Naive B cell (primary cell): Measurements from ENCODE around the gene TROAP. TPM values are rescaled to one million over a fixed set of nuclear protein-coding genes. Genes with fewer than 3 reads are reported as not detected.
A peak's percentile ranks its signal among the peaks of the same experiment; 100 is the strongest.

Experiments
- ATAC-seq, 2 donors: fragments of 150-1000 bp; cut with Tn5 transposase; 2 replicates each; pipeline ENCODE4 v1.10.0; 2021; ENCODE audit warnings: low read depth in 2 of 2, mild to moderate bottlenecking in 2 of 2, moderate library complexity in 2 of 2
- DNase-seq: peaks from one replicate; pipeline ENCODE4 v3.0.0; 2022
- H3K27ac Mint-ChIP-seq, 6 donors: one replicate each; pipeline ENCODE4 v1.8.0; 2020 to 2022; ENCODE audit warnings: mild to moderate bottlenecking in 6 of 6, mixed read lengths in 6 of 6, moderate library complexity in 5 of 6, inconsistent platforms in 2 of 6
- H3K27me3 Mint-ChIP-seq, 3 donors: one replicate each; pipeline ENCODE4 v1.8.0; 2021 to 2022; ENCODE audit warnings: mixed read lengths in 3 of 3, mild to moderate bottlenecking in 1 of 3
- H3K36me3 Mint-ChIP-seq, 2 donors: one replicate each; pipeline ENCODE4 v1.8.0; 2020 to 2022; ENCODE audit warnings: mixed read lengths in 2 of 2, inconsistent platforms in 1 of 2, mild to moderate bottlenecking in 1 of 2
- H3K4me1 Mint-ChIP-seq, 3 donors: one replicate each; pipeline ENCODE4 v1.8.0; 2020 to 2022; ENCODE audit warnings: mixed read lengths in 3 of 3, inconsistent platforms in 1 of 3, mild to moderate bottlenecking in 1 of 3, moderate library complexity in 1 of 3
- H3K4me3 Mint-ChIP-seq, 8 donors: one replicate each; pipeline ENCODE4 v1.8.0; 2020 to 2022; ENCODE audit warnings: mild to moderate bottlenecking in 8 of 8, mixed read lengths in 8 of 8, moderate library complexity in 8 of 8, inconsistent platforms in 2 of 8
- H3K9me3 Mint-ChIP-seq, 7 donors: one replicate each; pipeline ENCODE4 v1.8.0; 2020 to 2022; ENCODE audit warnings: mixed read lengths in 7 of 7, mild to moderate bottlenecking in 5 of 7, inconsistent platforms in 2 of 7, moderate library complexity in 1 of 7
- polyA plus RNA-seq, 6 donors: library from polyadenylated mRNA; unstranded; fragments of 300-500 nt; fragmentation: Illumina TruSeq; gene quantifications; one replicate each; pipeline ENCODE4 v1.2.3, GENCODE V29; 2021; ENCODE audit warnings: low read depth in 6 of 6

The TROAP gene
- polyA plus RNA-seq, 6 donors from 2014 or later = 0.86 to 2.1 TPM; not detected in 4

GRCh38 chr12:49287876-49288275, 35.2 kb upstream of the TROAP start:
- Mint-ChIP-seq H3K36me3 (no peaks in the 10 kb centered on the region), H3K9me3 (no peaks in the 10 kb centered on the region), H3K4me1 (peaks cover 0 to 8% (median 0%) of the 10 kb centered on the region in 3 donors), H3K27ac (no peak overlapping the region), H3K27me3 (peaks cover 27 to 64% (median 59%) of the 10 kb centered on the region in 3 donors), H3K4me3 (no peak overlapping the region)
- ATAC-seq = no peak
- DNase-seq = no peak

GRCh38 chr12:49288412-49288853, 34.6 kb upstream of the TROAP start:
- Mint-ChIP-seq H3K27me3 (peaks cover 30 to 70% (median 59%) of the 10 kb centered on the region in 3 donors), H3K4me1 (peaks cover 0 to 8% (median 0%) of the 10 kb centered on the region in 3 donors), H3K27ac (peak overlapping the region in 1 of 6 donors; percentile 8), H3K9me3 (no peaks in the 10 kb centered on the region), H3K4me3 (no peak overlapping the region), H3K36me3 (no peaks in the 10 kb centered on the region)
- ATAC-seq (peak; percentile 68 to 74), DNase-seq (peak; percentile 65)

- Mint-ChIP-seq H3K27ac (no peak overlapping the region), H3K27me3 (peaks cover 36 to 72% (median 64%) of the 10 kb centered on the region in 3 donors), H3K36me3 (no peaks in the 10 kb centered on the region), H3K9me3 (no peaks in the 10 kb centered on the region), H3K4me1 (peaks cover 0 to 8% (median 0%) of the 10 kb centered on the region in 3 donors), H3K4me3 (no peak overlapping the region)
- no peak for ATAC-seq
- no peak for DNase-seq
These were observed 34.0 kb upstream of the TROAP start for GRCh38 chr12:49288922-49289555.

GRCh38 chr12:49292729-49293055, 30.4 kb upstream of the TROAP start:
- peaks cover 42 to 86% (median 72%) of the 10 kb centered on the region in 3 donors for H3K27me3 Mint-ChIP-seq
- ATAC-seq (no peak), DNase-seq (no peak)
- H3K27ac Mint-ChIP-seq = no peak overlapping the region
- H3K9me3 Mint-ChIP-seq = no peaks in the 10 kb centered on the region
- H3K4me3 Mint-ChIP-seq = no peak overlapping the region
- H3K36me3 Mint-ChIP-seq = no peaks in the 10 kb centered on the region
- peaks cover 12 to 22% (median 13%) of the 10 kb centered on the region in 3 donors for H3K4me1 Mint-ChIP-seq

GRCh38 chr12:49293056-49293956, 29.7 kb upstream of the TROAP start:
- Mint-ChIP-seq H3K27me3 (peaks cover 42 to 86% (median 72%) of the 10 kb centered on the region in 3 donors), H3K9me3 (no peaks in the 10 kb centered on the region), H3K36me3 (no peaks in the 10 kb centered on the region), H3K27ac (peak overlapping the region in 1 of 6 donors; percentile 59), H3K4me1 (peaks cover 7 to 26% (median 19%) of the 10 kb centered on the region in 3 donors), H3K4me3 (peak overlapping the region in 1 of 8 donors; percentile 12)
- ATAC-seq = no peak
- DNase-seq = no peak

- DNase-seq (no peak), ATAC-seq (no peak)
- H3K4me1 Mint-ChIP-seq = peaks cover 4 to 32% (median 24%) of the 10 kb centered on the region in 3 donors
- no peak overlapping the region for H3K27ac Mint-ChIP-seq
- H3K36me3 Mint-ChIP-seq = no peaks in the 10 kb centered on the region
- H3K4me3 Mint-ChIP-seq = no peak overlapping the region
- peaks cover 46 to 86% (median 72%) of the 10 kb centered on the region in 3 donors for H3K27me3 Mint-ChIP-seq
- H3K9me3 Mint-ChIP-seq = no peaks in the 10 kb centered on the region
These were observed 28.8 kb upstream of the TROAP start for GRCh38 chr12:49294086-49294803.

- Mint-ChIP-seq H3K36me3 (no peaks in the 10 kb centered on the region), H3K4me1 (peaks cover 4 to 32% (median 24%) of the 10 kb centered on the region in 3 donors), H3K4me3 (no peak overlapping the region), H3K27ac (no peak overlapping the region), H3K9me3 (no peaks in the 10 kb centered on the region), H3K27me3 (peaks cover 46 to 88% (median 70%) of the 10 kb centered on the region in 3 donors)
- no peak for ATAC-seq
- no peak for DNase-seq
These were observed 28.3 kb upstream of the TROAP start for GRCh38 chr12:49294804-49295081.

- no peaks in the 10 kb centered on the region for H3K36me3 Mint-ChIP-seq
- ATAC-seq = peak in 1 of 2 donors; percentile 18
- H3K9me3 Mint-ChIP-seq = no peaks in the 10 kb centered on the region
- H3K27me3 Mint-ChIP-seq = peaks cover 46 to 87% (median 69%) of the 10 kb centered on the region in 3 donors
- H3K4me3 Mint-ChIP-seq = peak within 1 kb of the TSS in 4 of 8 donors; percentile 20 to 61 (median 26)
- H3K4me1 Mint-ChIP-seq = peaks cover 4 to 32% (median 24%) of the 10 kb centered on the region in 3 donors
- DNase-seq = no peak
- H3K27ac Mint-ChIP-seq = peak within 1 kb of the TSS in 2 of 6 donors; percentile 37 to 78
These were observed 27.7 kb upstream of the TROAP start, which contains the start of gene PRPH for GRCh38 chr12:49295082-49295936. TSS of gene PRPH (plus strand) at chr12:49295147. CDS start at chr12:49295201, 54 bp downstream.

- Mint-ChIP-seq H3K27me3 (peaks cover 51 to 88% (median 65%) of the 10 kb centered on the region in 3 donors), H3K4me1 (peaks cover 4 to 32% (median 24%) of the 10 kb centered on the region in 3 donors), H3K9me3 (no peaks in the 10 kb centered on the region), H3K4me3 (peak overlapping the region; percentile 15 to 84 (median 74)), H3K27ac (peak overlapping the region in 3 of 6 donors; percentile 34 to 88 (median 37)), H3K36me3 (no peaks in the 10 kb centered on the region)
- DNase-seq (peak; percentile 50), ATAC-seq (peak; percentile 74 to 77)
These were observed 26.8 kb upstream of the TROAP start for GRCh38 chr12:49296034-49296835.

- no peaks in the 10 kb centered on the region for H3K9me3 Mint-ChIP-seq
- peak; percentile 30 to 34 for ATAC-seq
- H3K27ac Mint-ChIP-seq = peak overlapping the region in 2 of 6 donors; percentile 34 to 57
- H3K4me1 Mint-ChIP-seq = peaks cover 4 to 32% (median 24%) of the 10 kb centered on the region in 3 donors
- H3K4me3 Mint-ChIP-seq = peak overlapping the region; percentile 24 to 84 (median 76)
- DNase-seq = no peak
- H3K27me3 Mint-ChIP-seq = peaks cover 57 to 88% (median 65%) of the 10 kb centered on the region in 3 donors
- no peaks in the 10 kb centered on the region for H3K36me3 Mint-ChIP-seq
These were observed 26.0 kb upstream of the TROAP start for GRCh38 chr12:49296836-49297694.

- Mint-ChIP-seq H3K4me1 (peaks cover 4 to 32% (median 24%) of the 10 kb centered on the region in 3 donors), H3K9me3 (no peaks in the 10 kb centered on the region), H3K36me3 (peaks cover 0 to under 1% of the 10 kb centered on the region in 2 donors), H3K27ac (no peak overlapping the region), H3K27me3 (peaks cover 55 to 88% (median 70%) of the 10 kb centered on the region in 3 donors), H3K4me3 (peak overlapping the region in 6 of 8 donors; percentile 22 to 84 (median 62))
- DNase-seq (no peak), ATAC-seq (no peak)
These were observed 25.4 kb upstream of the TROAP start for GRCh38 chr12:49297695-49298060.
